ENCODE data around the gene MED26. TPM values are rescaled to one million over a fixed set of nuclear protein-coding genes. Genes with fewer than 3 reads are reported as not detected.

MED26 gene
- total RNA-seq, 1 experiment from 2014 or later, result 4.4 TPM

DNA sequence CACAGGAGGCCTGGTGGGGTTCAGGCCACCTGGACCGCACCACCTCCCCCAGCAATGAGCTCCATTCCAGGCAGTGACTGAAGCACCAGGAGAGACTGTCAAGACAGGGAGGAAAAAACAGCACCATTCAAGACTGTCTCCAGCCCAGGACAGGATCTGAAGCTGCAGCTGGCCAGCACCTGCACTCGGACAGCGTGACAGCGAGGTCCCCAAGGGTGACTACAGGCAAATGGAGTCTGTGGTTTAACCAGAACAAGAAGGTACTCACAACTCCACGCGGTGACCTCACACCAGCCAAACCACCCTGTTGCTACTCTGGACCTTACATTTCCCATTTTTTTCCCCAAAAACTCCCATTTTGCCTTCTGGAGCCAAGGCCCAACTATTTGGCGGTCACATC, 9.8 kb downstream of the MED26 start:
- no peak for DNase-seq (ENCODE audit: extremely low read depth, low read depth)

GRCh38 chr19:16615808-16616207, 12.2 kb downstream of the MED26 start:
- no peak for DNase-seq (ENCODE audit: extremely low read depth, low read depth)

DNA sequence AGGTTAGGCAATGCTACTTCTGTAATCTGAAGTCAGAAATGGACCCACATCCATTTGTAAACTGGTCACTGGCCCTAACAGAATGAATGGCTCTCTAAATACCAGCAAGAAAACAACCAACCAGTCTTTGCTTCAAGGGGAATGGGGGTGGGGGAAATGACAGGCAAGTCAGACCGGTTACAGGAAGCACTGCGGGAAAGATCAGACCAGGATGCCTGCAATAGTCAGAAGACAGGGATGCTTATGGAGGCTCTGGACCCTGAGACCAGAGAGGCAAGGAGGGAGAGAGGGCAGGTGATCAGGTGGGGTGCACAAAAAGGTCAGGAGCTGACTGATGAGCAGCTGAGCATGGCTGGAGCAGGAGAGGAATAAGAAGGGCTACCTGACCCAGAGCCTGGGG, 13.1 kb downstream of the MED26 start:
- no peak for DNase-seq (ENCODE audit: extremely low read depth, low read depth)

- no peak for DNase-seq (ENCODE audit: extremely low read depth, low read depth)
Observed at GRCh38 chr19:16613841-16614240, 14.2 kb downstream of the MED26 start.

DNA sequence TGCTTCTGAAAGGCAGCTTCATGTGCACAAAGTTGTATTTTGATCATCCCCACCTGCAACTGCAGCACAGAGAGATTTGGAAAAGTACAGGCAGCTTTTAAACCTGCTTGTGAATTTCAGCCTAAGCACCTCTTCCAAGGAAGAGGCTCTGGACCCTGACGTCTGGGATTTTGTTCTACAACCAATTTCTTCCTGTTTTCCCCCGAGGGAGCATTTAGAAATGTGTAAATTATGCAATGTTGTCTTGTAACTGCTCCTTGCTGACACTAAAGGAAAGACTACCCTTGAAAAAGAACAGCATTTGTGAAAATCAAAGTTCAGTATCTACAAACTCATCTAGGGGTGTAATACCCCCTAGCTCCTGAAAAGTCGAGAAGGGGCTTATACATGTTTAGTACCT, 15.4 kb downstream of the MED26 start:
- no peak for DNase-seq (ENCODE audit: extremely low read depth, low read depth)

- no peak for DNase-seq (ENCODE audit: extremely low read depth, low read depth)
Observed at GRCh38 chr19:16611121-16611520, 16.9 kb downstream of the MED26 start.

- DNase-seq (ENCODE audit: extremely low read depth, low read depth), result no peak
Observed at GRCh38 chr19:16609511-16610200, 18.3 kb downstream of the MED26 start.

DNA sequence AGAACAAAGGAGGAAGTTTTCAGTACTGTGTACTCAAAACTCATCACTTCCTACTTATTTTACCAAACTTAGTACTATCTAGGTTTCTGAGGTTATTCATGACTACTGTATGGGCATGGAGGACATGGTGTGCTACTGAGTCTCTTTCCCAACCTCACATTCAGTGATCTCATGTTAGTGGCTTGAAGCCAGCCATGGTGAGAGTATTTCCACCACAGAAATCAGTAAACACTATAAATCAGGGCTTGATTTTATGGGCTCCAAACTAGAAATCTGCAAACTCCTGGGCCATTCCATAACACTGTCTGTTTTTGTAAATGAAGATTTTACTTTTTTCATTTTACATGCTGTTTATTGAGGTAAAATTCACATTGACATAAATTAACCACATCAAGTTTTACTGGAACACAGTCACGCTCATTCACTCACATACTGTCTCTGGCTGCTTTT, 19.7 kb downstream of the MED26 start:
- no peak for DNase-seq (ENCODE audit: extremely low read depth, low read depth)

GRCh38 chr19:16607819-16608218, 20.2 kb downstream of the MED26 start:
- no peak for DNase-seq (ENCODE audit: extremely low read depth, low read depth)

- DNase-seq (ENCODE audit: extremely low read depth, low read depth), result no peak
Observed at GRCh38 chr19:16605553-16605994, 22.4 kb downstream of the MED26 start.

DNA sequence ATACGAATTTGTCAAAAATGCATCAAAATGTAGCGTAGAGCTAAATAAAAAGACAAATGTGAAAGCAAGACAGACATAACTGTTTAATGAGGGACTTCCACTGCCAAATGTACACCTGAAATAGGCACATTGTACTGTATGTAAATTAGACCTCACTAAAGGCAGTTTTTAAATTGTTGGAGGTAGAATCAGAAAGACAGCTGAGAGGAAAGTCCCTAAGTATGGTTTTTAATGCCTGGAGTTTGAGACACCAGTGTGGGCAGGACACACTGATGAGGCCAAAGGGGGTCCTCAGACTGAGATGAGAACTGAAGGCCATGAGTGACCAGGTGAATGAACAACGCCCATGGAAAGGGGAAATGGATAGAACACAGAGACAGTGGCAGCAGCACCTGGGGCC, 22.9 kb downstream of the MED26 start:
- DNase-seq (ENCODE audit: extremely low read depth, low read depth), result no peak

DNA sequence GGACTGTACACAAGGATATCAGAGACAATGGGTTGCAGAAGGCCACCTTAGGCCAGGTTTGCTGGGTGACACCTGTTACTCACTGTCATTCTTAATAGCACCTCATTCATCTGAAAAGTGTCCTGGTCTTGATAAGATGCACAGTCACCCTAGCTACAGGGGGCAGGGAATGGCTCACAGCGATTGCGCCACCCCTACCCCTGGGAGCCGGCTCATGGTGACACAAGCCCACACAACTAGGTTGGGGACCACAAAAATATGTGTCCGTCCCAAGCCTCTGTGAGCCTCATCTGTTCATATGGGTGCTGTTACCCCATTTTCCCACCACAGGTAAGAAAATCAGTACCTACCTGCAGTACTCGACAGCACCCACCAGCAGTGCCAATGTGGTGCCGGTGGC, 23.4 kb downstream of the MED26 start:
- no peak for DNase-seq (ENCODE audit: extremely low read depth, low read depth)

- DNase-seq (ENCODE audit: extremely low read depth, low read depth), result no peak
Observed at GRCh38 chr19:16603090-16603489, 24.9 kb downstream of the MED26 start.

GRCh38 chr19:16601378-16602052, 26.5 kb downstream of the MED26 start:
- no peak for DNase-seq (ENCODE audit: extremely low read depth, low read depth)

DNA sequence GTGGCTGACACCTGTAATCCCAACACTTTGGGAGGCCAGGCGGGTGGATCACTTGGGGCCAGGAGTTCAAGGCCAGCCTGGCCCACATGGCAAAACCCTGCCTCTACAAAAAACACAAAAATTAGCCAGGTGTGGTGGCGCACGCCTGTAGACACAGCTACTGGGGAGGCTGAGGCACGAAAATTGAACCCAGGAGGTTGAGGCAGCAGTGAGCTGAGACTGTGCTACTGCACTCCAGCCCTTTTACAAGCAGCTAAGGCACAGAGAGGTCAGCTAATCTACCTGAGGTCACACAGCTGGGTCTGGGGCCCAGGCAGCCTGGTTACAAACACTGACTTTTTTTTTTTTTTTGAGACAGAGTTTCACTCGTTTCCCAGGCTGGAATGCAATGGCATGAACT, 27.2 kb downstream of the MED26 start:
- no peak for DNase-seq (ENCODE audit: extremely low read depth, low read depth)

DNA sequence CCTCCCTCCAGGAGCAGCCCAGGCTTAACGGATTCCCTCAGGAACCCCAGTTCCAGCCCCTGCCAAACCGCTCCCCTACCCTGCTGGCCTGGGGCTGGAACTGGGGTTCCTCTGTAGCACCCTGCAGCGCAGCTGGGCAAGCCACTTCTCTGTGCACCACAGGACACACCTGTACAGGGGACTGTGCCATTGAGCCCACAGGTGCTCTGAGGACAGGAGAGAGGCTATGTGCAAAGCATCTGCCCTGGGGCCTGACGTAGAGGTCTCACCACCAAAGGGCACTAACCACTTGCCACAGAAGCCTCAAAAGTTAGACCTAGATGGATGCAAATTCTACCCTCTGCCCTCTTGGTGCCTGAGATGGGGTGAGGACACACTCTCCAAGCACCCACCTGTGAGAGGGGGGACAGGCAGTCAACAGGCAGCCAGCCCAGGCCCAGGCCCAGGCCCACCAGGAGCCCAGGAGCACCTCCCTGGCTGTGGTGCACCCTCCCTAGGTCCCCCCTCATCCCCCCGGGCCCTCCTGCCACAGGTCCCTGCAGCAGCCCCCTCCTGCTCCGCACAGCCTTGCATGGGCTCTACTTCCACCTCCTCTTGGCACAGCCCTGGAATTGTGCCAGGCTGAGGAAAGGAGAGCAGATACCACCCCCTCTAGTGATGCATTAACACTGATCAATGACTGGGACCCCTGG, 28.2 kb downstream of the MED26 start:
- no peak for DNase-seq (ENCODE audit: extremely low read depth, low read depth)

- no peak for DNase-seq (ENCODE audit: extremely low read depth, low read depth)
Observed at GRCh38 chr19:16598848-16599247, 29.2 kb downstream of the MED26 start.

DNA sequence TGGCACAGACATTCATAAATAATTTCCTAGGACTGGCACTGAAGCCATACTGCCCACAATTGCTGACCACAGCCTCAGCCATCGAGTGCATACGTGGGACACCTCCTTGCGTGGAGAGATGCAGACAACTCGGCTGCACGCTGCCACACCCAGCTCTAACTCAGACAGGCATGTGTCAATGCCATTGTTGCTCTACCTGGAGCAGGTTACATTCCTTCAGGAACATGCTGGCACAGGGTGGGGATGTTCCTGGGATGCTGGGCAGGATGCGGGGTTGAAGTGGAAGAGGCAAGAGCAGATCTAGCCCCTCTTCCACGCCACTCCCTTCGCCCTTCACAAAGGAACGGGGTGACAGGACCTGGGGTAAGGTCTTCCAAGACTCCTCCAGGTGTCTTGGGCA, 31.6 kb downstream of the MED26 start:
- DNase-seq (ENCODE audit: extremely low read depth, low read depth), result no peak

- DNase-seq (ENCODE audit: extremely low read depth, low read depth), result no peak
Observed at GRCh38 chr19:16595097-16595496, 32.9 kb downstream of the MED26 start.

DNA sequence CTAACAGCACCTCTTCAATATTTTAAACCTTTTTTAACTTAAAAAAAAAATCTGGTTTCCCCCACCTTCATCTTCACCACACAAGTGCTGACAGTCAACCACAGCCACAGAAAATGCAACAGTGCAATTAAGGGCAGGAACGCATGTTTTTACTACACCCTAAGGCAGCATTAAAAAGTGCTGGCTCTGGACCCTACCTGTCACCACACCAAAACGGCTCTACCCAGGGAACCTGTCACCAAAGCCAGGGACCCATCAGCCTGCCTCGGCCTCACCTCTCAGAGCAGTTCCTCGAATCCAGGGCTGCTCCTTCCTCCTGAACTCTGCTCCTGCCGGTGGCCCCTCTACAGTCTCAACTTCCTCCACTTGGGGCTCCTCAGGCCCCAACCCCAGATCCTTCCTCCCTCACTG, 33.3 kb downstream of the MED26 start:
- DNase-seq (ENCODE audit: extremely low read depth, low read depth), result no peak

DNA sequence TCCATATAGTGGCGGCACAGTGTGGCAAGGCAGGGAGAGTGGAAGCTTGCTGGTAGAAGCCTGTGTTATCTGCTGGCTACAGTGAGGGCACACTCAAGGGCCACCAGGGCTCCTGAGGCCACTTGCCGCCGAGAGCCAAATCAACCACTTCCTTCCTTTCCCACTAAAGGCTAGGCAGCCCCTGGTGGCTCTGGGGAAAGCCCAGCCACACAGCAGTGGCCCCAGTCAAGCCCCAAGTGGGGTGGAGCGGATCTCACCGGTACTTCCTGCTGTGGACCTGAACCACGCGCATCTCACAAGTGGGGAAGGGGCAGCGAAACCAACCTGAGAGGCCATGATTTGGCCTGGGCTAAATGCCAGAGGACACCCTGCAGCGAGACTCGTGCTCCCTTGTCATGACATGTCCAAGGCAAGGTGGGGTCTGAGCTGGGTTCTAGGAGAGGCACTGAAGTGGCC, 33.8 kb downstream of the MED26 start:
- DNase-seq (ENCODE audit: extremely low read depth, low read depth), result no peak

DNA sequence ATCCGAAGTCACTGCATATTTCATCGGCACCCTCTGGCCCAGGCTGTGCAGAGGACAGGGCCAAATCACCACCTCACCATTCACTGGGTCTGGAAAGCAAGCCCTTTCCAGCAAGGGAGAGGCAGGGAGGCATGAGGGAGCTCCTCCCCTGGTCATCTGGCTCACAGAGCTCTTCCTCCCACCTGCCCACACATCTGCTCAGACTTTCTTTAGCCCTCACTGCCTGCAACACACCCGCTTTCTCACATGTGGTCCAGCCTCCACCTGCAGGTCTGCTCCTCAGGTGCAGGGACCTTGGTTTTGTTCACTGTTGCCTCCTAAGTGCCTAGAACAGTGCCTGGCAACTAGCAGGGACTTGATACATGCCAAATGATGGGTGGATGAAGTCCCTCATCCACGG, 34.8 kb downstream of the MED26 start:
- DNase-seq (ENCODE audit: extremely low read depth, low read depth), result no peak

Data from NCI-H460 (cell line).